GM18867 (cell line): ENCODE data around the gene PRKG1.

Experiments
- ATAC-seq: cut with Tn5 transposase; IDR thresholded peaks from one replicate; pipeline ENCODE4 v1.9.1; 2021; ENCODE audit warnings: mild to moderate bottlenecking, moderate library complexity; ENCODE audit not compliant: unreplicated experiment

Gene PRKG1

GRCh38 chr10:51075873-51076229, 1.6 kb downstream of the PRKG1 start:
- ATAC-seq = no peak

- no peak for ATAC-seq
Observed at GRCh38 chr10:51076299-51076841, 2.1 kb downstream of the PRKG1 start.

DNA sequence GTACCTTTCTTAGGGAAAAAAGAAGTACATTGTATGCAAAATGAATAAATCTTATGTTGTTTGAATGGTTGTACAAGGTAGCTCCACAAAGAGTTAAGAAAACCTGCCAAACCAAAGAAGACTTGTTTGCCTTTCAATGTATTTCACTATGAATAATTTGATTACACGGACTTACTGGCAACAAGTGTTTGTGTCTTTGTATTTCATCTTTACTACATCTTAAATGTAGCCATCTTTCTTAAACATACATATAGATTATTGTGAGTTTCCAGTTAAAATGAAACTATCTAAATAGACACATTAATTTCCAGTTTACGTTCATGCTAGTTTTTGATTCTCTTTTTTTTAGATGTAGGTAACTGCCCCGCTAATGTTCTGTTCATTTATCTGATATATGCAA, 2.8 kb downstream of the PRKG1 start:
- ATAC-seq = no peak

- ATAC-seq = no peak
Observed at GRCh38 chr10:51077507-51077906, 3.2 kb downstream of the PRKG1 start.

- ATAC-seq = no peak
Observed at GRCh38 chr10:51079331-51079730, 5.0 kb downstream of the PRKG1 start.

- no peak for ATAC-seq
Observed at GRCh38 chr10:51079766-51080165, 5.5 kb downstream of the PRKG1 start.

DNA sequence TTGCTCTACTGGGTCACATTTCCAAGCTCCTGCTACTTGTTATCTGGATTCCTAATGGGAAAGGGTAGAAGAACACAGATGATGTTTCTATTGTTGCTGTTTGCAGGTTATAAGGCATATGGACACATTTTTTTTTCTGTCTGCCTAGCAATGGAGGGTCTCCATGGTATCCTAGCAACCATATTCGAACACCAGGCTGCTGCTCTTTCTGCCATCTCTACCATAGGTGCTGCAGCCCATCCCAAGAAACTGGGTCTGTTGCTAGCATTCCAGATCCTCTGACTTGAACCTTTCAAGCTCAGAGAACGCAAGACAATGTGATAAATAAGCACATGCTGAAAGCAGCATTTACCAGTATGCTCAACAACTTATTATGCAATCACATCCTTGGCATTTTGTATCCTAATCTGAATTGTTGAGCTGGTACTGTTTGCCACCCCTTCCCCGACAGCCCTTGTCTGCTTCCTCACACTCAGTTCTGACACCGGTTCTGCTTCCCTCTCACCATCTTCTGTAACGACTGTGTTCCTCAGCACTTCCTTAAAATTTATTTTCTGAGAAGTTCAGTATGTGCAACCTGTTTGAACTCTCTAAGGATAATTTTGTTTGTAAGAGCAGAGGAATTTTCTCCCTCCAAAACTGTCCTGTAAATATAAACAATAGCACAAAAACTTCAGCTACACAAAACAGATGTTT, 6.2 kb downstream of the PRKG1 start:
- no peak for ATAC-seq

- ATAC-seq = no peak
Observed at GRCh38 chr10:51082857-51083256, 8.6 kb downstream of the PRKG1 start.

DNA sequence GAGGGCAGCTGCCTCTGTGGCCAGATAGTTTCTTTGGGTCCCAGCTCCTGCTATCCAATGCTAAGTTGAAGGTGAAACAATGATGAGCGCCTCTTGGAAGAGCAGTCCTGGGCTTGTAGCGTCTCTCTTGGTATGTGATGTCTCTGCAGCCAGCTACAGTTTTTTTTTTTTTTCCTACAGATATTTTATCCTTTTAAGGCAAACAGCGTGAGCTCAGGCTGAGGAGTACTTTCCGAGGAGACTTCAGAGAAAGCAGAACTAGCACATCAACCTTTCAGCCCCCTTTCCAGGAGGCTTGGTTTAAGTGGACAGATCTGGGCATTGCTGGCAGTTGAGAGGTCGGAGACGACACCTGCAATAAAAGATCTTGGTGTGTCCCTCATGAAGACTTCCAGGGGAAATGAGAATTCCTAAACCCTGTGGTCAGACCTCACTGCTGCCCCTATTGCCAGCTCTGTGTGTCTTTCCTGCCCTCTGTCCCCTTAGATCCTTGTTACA, 9.1 kb downstream of the PRKG1 start:
- ATAC-seq = no peak

DNA sequence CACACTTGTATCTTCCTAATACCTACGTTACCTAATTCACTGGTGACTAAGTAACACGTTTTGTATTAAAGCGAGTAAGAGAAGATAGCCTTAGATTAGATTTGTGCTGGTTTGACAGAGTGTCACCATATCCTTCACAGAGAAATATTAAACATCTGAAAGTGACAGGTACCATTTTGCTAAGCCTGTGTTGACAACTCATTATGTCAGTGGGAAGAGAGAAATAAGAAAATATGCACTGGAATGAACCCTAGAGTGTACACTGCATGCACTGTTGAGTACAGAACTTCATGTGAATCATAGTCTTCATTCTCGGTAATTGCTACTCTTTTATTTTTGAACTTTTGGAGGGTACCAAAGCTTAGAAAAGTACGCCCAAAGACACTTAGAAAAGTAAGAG, 10.9 kb downstream of the PRKG1 start:
- no peak for ATAC-seq

GRCh38 chr10:51086710-51087109, 12.4 kb downstream of the PRKG1 start:
- ATAC-seq = no peak

DNA sequence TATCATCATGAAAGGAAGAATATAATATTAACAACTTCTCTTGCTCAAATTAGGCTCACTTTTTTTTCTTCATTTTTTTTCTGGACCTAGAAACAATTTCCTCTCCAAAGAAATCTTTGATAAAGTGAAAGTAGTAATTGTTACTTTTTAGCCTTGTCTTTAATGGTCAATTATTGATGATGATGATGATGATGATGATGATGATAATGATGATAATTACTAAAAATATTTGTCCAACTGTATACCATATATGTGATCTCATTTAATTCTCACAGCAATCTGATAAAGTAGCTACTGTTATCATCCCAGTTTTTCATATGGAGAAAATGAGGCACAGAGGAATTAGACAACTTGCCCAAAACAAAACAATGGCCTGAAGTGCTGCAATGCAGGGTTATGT, 12.8 kb downstream of the PRKG1 start:
- ATAC-seq = no peak

DNA sequence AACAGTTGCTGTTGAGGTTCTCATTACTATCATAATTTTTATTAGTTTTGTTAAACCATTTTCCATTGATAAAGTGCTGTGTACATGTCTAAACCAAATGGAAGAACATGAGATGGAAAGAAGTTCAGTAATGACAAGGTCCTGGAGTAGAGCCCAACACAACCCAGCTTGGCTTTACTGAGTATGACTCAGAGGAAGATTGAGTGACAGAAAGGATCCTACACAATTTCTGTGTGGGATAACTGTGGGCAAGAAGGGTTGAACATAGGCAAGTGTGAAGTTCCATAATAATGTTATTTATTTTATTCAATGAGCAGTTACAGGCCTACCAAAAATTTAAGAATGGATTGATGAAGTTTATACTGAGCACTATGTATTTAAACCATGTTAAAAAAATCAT, 15.9 kb downstream of the PRKG1 start:
- ATAC-seq = no peak

DNA sequence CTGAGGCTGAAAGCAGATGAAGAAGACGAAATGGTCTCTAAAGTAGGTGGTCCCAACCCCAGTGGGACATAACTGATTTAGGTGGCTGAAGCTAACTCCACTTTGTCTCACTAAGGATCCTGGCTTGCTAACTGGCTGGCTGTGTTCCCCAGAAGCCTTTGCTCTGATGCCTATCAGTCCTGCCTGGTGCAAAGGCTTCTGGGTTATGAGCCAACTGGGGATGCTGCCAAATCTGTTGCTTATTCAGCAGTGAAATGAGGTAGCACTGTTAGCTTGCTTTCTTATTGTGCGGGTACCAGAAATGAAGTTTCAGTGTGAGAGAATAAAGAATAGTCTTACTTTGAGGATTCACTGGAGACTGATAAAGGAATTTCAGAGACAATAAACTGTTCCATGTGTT, 18.1 kb downstream of the PRKG1 start:
- no peak for ATAC-seq

DNA sequence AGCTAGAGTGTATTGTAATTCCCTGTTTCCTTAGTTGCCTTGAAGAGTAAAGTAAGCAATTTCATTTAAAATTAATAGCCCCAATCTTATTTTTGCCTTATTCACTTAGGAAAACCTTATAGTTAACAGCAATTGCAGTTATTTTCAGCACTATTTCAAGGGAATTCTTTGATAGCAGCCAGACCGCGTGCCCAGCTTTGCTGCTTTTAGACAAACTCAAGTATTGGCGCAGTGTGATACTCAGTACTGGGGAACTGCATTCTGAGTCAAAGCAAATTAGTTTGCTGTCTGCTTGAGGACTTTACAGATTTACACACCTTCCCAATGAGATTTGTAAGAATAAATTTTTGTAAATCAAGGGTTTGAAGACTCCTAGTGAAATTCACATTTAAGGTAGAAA, 21.2 kb downstream of the PRKG1 start:
- no peak for ATAC-seq

DNA sequence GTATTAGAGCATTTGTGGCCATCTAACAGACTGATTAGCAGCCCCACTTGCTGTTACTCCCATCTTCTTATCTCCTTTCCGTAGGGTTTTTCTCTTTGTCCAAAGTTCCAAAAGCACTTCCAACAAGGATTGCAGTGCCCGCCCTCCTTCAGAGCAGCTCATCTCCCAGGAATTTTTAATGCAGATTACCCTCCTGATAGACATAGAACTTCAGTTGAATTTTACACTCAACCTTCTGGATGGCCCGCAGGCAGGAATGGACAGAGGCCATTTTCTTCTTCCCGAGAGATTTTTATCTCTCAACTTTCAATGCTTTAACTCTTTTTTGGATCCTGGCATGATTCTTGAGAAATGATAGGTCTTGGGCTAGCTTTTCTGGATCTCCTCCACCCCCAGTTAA, 23.3 kb downstream of the PRKG1 start:
- ATAC-seq = no peak

GRCh38 chr10:51100221-51100620, 25.9 kb downstream of the PRKG1 start:
- no peak for ATAC-seq

DNA sequence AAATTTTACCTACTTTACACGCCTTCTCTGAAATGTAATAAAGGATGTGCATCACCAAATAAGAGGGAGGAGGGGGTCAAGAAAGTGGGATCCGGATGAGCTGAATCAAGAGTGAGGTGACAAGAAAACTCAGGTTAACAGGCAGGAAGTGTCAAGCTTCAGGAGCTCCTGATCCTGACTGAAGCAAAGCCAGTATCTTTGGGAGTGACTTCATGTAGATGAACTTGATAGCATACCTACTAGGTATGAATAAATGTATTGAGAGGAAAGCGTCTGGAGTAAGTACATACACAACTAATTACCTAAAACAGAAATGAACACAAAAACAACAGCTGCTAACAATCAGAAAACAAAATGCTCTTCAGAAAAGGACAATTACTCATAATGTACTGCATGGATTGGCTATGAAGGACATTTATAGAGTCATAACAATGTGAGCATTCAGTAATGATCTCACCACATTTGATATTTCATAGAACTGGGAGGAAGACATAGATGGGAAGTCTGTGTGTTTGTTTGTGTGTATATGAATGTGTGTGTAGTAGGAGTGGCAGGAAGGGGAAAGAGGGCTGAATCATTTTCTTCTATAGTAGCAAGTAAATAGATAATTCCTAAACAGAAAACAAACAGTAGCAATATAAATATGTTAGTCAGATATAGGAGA, 29.4 kb downstream of the PRKG1 start:
- ATAC-seq = no peak

DNA sequence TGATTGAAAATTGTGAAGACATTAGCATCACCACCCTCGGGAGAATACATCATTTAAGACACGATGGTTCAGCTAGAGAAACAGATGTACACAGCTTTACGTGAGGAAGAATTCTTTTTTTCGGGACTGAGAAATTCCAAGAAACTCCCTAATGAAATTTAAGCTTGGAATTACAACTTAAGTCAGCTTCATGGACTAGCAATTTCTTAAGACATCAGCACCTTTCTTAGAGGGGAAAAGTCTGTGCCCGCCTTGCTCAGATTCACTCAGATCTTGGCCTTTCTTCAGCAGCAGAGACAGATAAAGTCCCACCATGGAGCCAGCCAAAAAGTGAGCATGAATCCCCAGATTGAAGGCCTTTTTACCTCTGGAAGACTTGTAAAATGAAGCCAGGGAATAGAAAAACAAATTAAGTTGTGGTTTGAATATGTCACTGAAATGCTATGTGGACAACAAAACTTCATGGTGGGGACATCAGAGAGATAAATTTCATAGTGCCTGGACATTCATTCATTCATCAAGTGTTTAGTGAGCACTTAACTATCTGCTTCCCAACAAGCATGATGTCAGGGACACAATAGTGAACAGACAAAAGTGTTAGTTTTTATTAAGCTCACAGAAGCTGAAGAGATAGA, 32.1 kb downstream of the PRKG1 start:
- ATAC-seq = no peak

GRCh38 chr10:51108406-51108805, 34.1 kb downstream of the PRKG1 start:
- no peak for ATAC-seq

- no peak for ATAC-seq
Observed at GRCh38 chr10:51109801-51110533, 35.7 kb downstream of the PRKG1 start.
